ENCODE results near the gene LIG3. TPM values are rescaled to one million over a fixed set of nuclear protein-coding genes. Genes with fewer than 3 reads are reported as not detected.

Gene LIG3
- total and polyA plus RNA-seq, 2 of the 13 experiments (the other 11 are each of a cell fraction or from before 2014, with no cell fraction given), result 34.4 to 36.2 TPM

- no peak for TF ChIP-seq FOXO4 (CRISPR knock-in tag; conservative IDR thresholded peaks at IDR 0.05)
- no peak for TF ChIP-seq FOXA1 (IDR thresholded peaks at IDR 0.05)
- no peak; the same call in 1 of the 2 replicates for TF ChIP-seq FOXA1 (CRISPR knock-in tag; IDR thresholded peaks at IDR 0.05)
- 0 out of 2 replicates have a peak, but pooled peaks have one; percentile 37 for TF ChIP-seq HIVEP1 (CRISPR knock-in tag; IDR thresholded peaks at IDR 0.05)
- TF ChIP-seq CSRNP2 (CRISPR knock-in tag; conservative IDR thresholded peaks at IDR 0.05; ENCODE audit: low read depth), result no peak; the same call in 1 of the 2 replicates
- no peak for TF ChIP-seq ZSCAN30 (CRISPR knock-in tag; IDR thresholded peaks at IDR 0.05)
- peak; percentile 73; the same call in 1 of the 2 replicates for TF ChIP-seq ZFX (CRISPR knock-in tag; IDR thresholded peaks at IDR 0.05; ENCODE audit: low read depth)
- TF ChIP-seq MBD4 (IDR thresholded peaks at IDR 0.05; ENCODE audit: borderline replicate concordance, low read length), result no peak
- no peak for TF ChIP-seq NCOA2 (CRISPR knock-in tag; IDR thresholded peaks at IDR 0.05)
- peak; percentile 70 for TF ChIP-seq GATAD1 (CRISPR knock-in tag; IDR thresholded peaks at IDR 0.05)
- no peak for TF ChIP-seq RCOR2 (CRISPR knock-in tag; IDR thresholded peaks at IDR 0.05)
- peak; percentile 44; the same call in 1 of the 2 replicates for TF ChIP-seq FOXA3 (CRISPR knock-in tag; IDR thresholded peaks at IDR 0.05)
- no peak for TF ChIP-seq TRIM22 (IDR thresholded peaks at IDR 0.05)
- TF ChIP-seq ZMAT5 (CRISPR knock-in tag; IDR thresholded peaks at IDR 0.05; ENCODE audit: borderline replicate concordance, low read depth), result no peak
- 0 out of 2 replicates have a peak, but pooled peaks have one; percentile 36 for TF ChIP-seq ZBTB20 (CRISPR knock-in tag; IDR thresholded peaks at IDR 0.05; ENCODE audit: borderline replicate concordance, low read depth)
- TF ChIP-seq ZNF713 (CRISPR knock-in tag; IDR thresholded peaks at IDR 0.05), result no peak
- peak; percentile 76; the same call in 1 of the 2 replicates for TF ChIP-seq FOXC1 (CRISPR knock-in tag; IDR thresholded peaks at IDR 0.05; ENCODE audit: borderline replicate concordance)
- peak; percentile 30; the same call in 1 of the 2 replicates for TF ChIP-seq GATAD2A (CRISPR knock-in tag; IDR thresholded peaks at IDR 0.05)
- TF ChIP-seq ZNF790 (CRISPR knock-in tag; IDR thresholded peaks at IDR 0.05; ENCODE audit: borderline replicate concordance), result 0 out of 2 replicates have a peak, but pooled peaks have one; percentile 50
- no peak for TF ChIP-seq HIC2 (CRISPR knock-in tag; IDR thresholded peaks at IDR 0.05; ENCODE audit: low read depth)
- no peak for TF ChIP-seq SAFB2 (CRISPR knock-in tag; IDR thresholded peaks at IDR 0.05; ENCODE audit: borderline replicate concordance, low read depth)
- no peak for TF ChIP-seq FOXM1 (CRISPR knock-in tag; IDR thresholded peaks at IDR 0.05)
- TF ChIP-seq PBX2 (CRISPR knock-in tag; IDR thresholded peaks at IDR 0.05), result no peak
- no peak; the same call in 1 of the 2 replicates for TF ChIP-seq THAP8 (CRISPR knock-in tag; IDR thresholded peaks at IDR 0.05; ENCODE audit: borderline replicate concordance)
These were observed at the start of gene LIG3 (continued) for GRCh38 chr17:34980353-34980680.

Measured in HepG2 (cell line).